HG03342 (cell line): ENCODE data around the gene APMAP.

ENCODE experiments used
- ATAC-seq: cut with Tn5 transposase; IDR thresholded peaks from one replicate; pipeline ENCODE4 v1.9.1; 2021; ENCODE audit warnings: mild to moderate bottlenecking, moderate library complexity; ENCODE audit not compliant: unreplicated experiment

APMAP gene

GRCh38 chr20:24915440-24915839, 77.1 kb downstream of the APMAP start:
- ATAC-seq: no peak

- no peak for ATAC-seq
These were observed 77.9 kb downstream of the APMAP start for GRCh38 chr20:24914388-24915241.

GRCh38 chr20:24913076-24913628, 79.4 kb downstream of the APMAP start:
- ATAC-seq: no peak
